Measurements from ENCODE around the gene HDAC10.

Gene HDAC10

GRCh38 chr22:50218153-50218995 is 32.7 kb downstream of the HDAC10 start:
- H3K4me1 ChIP-seq (ENCODE audit: insufficient read depth, low read length), result no peaks in the 10 kb centered on the region
- H3K9me3 ChIP-seq (ENCODE audit: control insufficient read depth, insufficient read depth, low read length), result no peaks in the 10 kb centered on the region
- no peak overlapping the region for H3K9ac ChIP-seq (ENCODE audit: low read depth, low read length)
- peaks cover 9% of the 10 kb centered on the region for H3K36me3 ChIP-seq (ENCODE audit: insufficient read depth, low read length)

GRCh38 chr22:50217543-50218152 is 33.4 kb downstream of the HDAC10 start:
- H3K9me3 ChIP-seq (ENCODE audit: control insufficient read depth, insufficient read depth, low read length), result no peaks in the 10 kb centered on the region
- H3K36me3 ChIP-seq (ENCODE audit: insufficient read depth, low read length), result peaks cover 9% of the 10 kb centered on the region
- no peak overlapping the region for H3K9ac ChIP-seq (ENCODE audit: low read depth, low read length)
- H3K4me1 ChIP-seq (ENCODE audit: insufficient read depth, low read length), result no peaks in the 10 kb centered on the region

DNA sequence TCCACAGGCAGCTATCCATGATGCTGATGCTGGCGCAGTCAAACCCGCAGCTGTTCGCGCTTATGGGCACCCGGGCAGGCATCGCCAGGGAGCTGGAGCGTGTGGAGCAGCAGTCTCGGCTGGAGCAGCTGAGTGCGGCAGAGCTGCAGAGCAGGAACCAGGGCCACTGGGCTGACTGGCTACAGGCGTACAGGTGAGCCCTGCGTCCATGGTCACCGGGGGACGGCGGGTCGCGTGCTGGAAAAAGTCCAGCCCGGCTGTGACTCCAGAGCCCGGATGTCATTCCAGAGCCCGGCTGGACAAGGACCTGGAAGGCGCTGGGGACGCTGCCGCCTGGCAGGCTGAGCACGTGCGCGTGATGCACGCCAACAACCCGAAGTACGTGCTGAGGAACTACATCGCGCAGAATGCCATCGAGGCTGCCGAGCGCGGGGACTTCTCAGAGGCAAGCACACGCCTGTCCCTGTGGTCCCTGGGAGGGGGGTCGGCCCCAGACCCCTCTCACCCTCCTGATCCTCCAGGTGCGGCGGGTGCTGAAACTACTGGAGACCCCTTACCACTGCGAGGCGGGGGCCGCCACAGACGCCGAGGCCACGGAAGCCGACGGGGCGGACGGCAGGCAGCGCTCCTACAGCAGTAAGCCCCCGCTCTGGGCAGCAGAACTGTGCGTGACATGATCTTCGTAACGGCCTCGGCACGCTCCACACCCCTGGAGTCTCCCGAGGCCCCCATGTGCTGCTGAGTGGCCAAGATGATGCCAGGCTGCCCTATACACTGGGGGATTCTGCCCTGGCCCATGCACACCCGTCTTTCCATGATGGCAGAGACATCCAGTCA is 34.2 kb downstream of the HDAC10 start:
- Histone ChIP-seq H3K9me3 (ENCODE audit: control insufficient read depth, insufficient read depth, low read length) (no peaks in the 10 kb centered on the region), H3K4me1 (ENCODE audit: insufficient read depth, low read length) (no peaks in the 10 kb centered on the region), H3K36me3 (ENCODE audit: insufficient read depth, low read length) (peaks cover 9% of the 10 kb centered on the region), H3K9ac (ENCODE audit: low read depth, low read length) (no peak overlapping the region)

DNA sequence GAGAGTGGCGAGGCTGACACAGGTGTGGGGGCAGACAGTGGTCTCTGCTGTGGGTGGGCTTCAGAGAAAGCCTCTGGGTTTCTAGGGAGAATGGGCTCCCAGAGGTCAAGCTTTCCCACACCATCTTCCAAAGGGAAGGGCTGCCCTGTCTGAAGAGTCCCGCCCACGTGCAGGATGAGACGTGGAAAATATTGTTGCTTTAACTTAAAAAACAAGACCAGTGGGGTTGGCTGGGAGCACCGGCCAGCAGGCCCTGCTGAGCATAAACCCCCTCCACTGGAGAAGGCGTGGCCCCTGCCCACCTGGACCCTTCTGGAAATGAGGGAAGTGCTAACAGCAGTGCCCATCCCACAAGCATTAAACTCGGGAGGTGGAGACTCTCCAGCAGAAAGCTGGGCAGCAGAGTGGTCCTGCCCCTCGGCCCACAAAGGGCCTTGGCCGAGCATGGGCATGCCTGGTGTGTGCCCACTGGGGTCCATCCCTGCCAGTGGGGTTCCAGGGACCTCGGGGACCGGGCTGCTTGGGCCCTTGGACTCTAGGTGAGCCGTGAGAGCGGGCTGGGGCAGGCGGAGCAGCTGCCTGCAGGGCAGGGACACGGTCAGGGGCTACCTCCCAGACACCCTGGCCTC is 34.9 kb downstream of the HDAC10 start:
- H3K36me3 ChIP-seq (ENCODE audit: insufficient read depth, low read length), result peaks cover 12% of the 10 kb centered on the region
- H3K4me1 ChIP-seq (ENCODE audit: insufficient read depth, low read length), result no peaks in the 10 kb centered on the region
- H3K9me3 ChIP-seq (ENCODE audit: control insufficient read depth, insufficient read depth, low read length), result no peaks in the 10 kb centered on the region
- no peak overlapping the region for H3K9ac ChIP-seq (ENCODE audit: low read depth, low read length)

DNA sequence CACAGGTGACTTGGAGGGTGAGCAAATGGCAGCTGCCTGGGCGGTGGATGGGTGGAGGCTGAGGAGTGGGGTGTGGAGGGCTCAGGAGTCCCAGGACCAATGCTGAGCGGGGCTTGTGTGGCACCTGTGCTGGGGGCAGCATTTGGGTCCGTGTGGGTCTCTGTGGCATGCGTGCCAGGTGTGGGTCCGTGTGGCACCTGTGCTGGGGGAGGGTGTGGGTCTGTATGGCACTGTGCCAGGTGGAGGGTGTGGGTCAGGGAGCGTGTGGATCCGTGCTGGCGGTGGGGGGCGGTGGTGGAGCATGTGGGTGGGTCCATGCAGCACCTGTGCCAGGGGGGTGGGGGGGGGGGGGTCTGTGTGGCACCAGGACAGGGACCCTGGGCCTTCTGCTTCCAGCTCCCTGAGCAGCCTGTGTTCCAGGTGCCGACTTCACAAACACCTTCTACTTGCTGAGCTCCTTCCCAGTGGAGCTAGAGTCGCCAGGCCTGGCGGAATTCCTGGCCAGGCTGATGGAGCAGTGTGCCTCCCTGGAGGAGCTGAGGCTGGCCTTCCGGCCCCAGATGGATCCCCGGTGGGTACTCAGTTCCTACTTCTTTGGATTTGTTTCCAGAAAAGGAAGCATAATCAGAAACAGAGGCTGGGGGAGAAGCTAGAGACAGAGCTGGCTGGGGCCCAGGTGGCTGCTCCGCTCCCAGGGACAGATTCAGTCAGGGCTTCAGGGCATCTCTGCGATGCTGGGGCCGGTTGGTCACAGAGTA is 35.6 kb downstream of the HDAC10 start:
- H3K36me3 ChIP-seq (ENCODE audit: insufficient read depth, low read length), result peaks cover 18% of the 10 kb centered on the region
- H3K4me1 ChIP-seq (ENCODE audit: insufficient read depth, low read length), result no peaks in the 10 kb centered on the region
- no peak overlapping the region for H3K9ac ChIP-seq (ENCODE audit: low read depth, low read length)
- H3K9me3 ChIP-seq (ENCODE audit: control insufficient read depth, insufficient read depth, low read length), result no peaks in the 10 kb centered on the region

GRCh38 chr22:50213263-50213662 is 37.8 kb downstream of the HDAC10 start:
- H3K4me1 ChIP-seq (ENCODE audit: insufficient read depth, low read length), result no peaks in the 10 kb centered on the region
- no peak overlapping the region for H3K9ac ChIP-seq (ENCODE audit: low read depth, low read length)
- H3K36me3 ChIP-seq (ENCODE audit: insufficient read depth, low read length), result peaks cover 15% of the 10 kb centered on the region; the same call in 1 of the 2 replicates
- H3K9me3 ChIP-seq (ENCODE audit: control insufficient read depth, insufficient read depth, low read length), result no peaks in the 10 kb centered on the region

- no peaks in the 10 kb centered on the region for H3K4me1 ChIP-seq (ENCODE audit: insufficient read depth, low read length)
- no peak overlapping the region for H3K9ac ChIP-seq (ENCODE audit: low read depth, low read length)
- peaks cover 15% of the 10 kb centered on the region; the same call in 1 of the 2 replicates for H3K36me3 ChIP-seq (ENCODE audit: insufficient read depth, low read length)
These were observed 39.9 kb downstream of the HDAC10 start for GRCh38 chr22:50211147-50211546.

GRCh38 chr22:50210378-50211139 is 40.5 kb downstream of the HDAC10 start:
- Histone ChIP-seq H3K9me3 (ENCODE audit: control insufficient read depth, insufficient read depth, low read length) (no peaks in the 10 kb centered on the region), H3K9ac (ENCODE audit: low read depth, low read length) (no peak overlapping the region), H3K4me1 (ENCODE audit: insufficient read depth, low read length) (no peaks in the 10 kb centered on the region), H3K36me3 (ENCODE audit: insufficient read depth, low read length) (peaks cover 15% of the 10 kb centered on the region; the same call in 1 of the 2 replicates)

More at GRCh38 chr22:50211147-50211546, 39.9 kb downstream of the HDAC10 start:
- no peaks in the 10 kb centered on the region for H3K9me3 ChIP-seq (ENCODE audit: control insufficient read depth, insufficient read depth, low read length)

GRCh38 chr22:50209893-50210292 is 41.2 kb downstream of the HDAC10 start:
- peaks cover 15% of the 10 kb centered on the region; the same call in 1 of the 2 replicates for H3K36me3 ChIP-seq (ENCODE audit: insufficient read depth, low read length)
- no peaks in the 10 kb centered on the region for H3K4me1 ChIP-seq (ENCODE audit: insufficient read depth, low read length)

DNA sequence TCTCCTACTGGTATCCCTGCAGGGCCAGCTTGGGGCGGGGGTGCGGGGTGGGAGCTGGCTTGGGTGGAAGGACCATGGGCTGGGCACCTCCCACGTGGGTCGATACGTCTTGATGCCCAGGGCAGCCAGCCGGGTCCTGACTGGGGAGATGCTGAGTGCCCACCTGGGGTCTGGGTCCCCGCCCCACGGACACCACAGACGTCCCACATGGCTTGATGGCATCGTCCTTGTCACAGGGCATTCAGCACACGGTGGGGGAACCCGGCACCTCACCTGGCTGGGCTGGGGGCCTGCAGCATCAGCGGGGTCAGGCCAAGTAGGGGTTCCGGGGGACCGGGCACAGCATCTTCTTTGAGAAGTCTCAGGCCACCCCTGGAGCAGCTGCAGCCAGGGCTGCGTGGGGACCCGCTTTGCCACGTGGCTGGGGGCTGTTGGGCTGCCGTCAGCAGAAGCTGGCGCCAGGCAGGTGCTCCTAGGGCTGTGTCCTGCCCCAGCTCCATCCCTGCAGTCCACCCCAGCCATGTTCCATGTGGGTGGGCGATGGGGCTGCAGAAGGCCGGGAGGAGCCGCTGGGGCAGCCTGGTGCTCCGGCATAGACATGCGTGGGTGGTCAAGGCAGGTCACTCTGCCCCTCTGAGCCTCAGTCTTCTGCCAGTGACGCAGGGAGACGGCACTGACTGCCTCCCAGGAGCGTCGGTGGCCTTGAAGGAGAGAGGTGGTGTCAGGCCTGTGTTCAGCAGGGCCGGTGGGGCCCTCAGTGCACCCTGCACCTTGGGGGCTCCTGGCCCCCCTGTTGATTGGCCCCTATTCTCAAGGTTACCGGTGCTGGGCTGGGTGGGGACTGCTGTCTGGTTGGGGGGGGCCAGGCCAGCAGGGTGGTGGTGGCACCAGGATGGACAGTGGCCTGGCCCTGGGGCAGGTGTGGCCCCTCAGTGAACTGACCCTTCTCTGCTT is 41.8 kb downstream of the HDAC10 start:
- Histone ChIP-seq H3K9me3 (ENCODE audit: control insufficient read depth, insufficient read depth, low read length) (no peaks in the 10 kb centered on the region), H3K9ac (ENCODE audit: low read depth, low read length) (no peak overlapping the region), H3K4me1 (ENCODE audit: insufficient read depth, low read length) (no peaks in the 10 kb centered on the region), H3K36me3 (ENCODE audit: insufficient read depth, low read length) (peaks cover 15% of the 10 kb centered on the region; the same call in 1 of the 2 replicates)

More at GRCh38 chr22:50209893-50210292, 41.2 kb downstream of the HDAC10 start:
- Histone ChIP-seq H3K9me3 (ENCODE audit: control insufficient read depth, insufficient read depth, low read length) (no peaks in the 10 kb centered on the region), H3K9ac (ENCODE audit: low read depth, low read length) (no peak overlapping the region)

DNA sequence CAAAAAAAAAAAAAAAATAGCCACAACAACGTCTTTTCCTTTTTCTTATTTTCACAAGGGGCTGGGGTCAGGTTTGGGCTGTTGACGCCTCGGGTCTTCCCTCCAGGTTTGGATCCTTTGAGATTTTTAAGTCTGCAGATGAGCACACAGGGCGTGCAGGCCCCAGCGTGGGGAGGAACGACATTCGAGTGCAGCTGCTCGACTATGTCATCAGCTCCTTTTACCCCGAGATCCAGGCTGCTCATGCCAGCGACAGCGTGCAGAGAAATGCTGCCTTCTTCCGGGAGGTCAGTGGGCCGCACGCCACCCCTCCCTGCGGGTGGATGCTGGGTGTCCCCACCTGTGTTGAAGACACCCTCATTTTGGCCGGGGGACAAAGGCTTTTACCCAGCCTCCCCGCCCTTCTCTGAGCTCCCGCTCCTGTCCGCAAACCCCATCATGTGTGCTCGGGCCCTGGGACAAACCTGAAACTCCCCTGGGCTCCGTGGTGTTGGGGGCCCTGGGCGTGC is 42.6 kb downstream of the HDAC10 start:
- no peak overlapping the region for H3K9ac ChIP-seq (ENCODE audit: low read depth, low read length)
- no peaks in the 10 kb centered on the region for H3K4me1 ChIP-seq (ENCODE audit: insufficient read depth, low read length)
- H3K36me3 ChIP-seq (ENCODE audit: insufficient read depth, low read length), result peaks cover 15% of the 10 kb centered on the region; the same call in 1 of the 2 replicates
- H3K9me3 ChIP-seq (ENCODE audit: control insufficient read depth, insufficient read depth, low read length), result no peaks in the 10 kb centered on the region

Data from ES-I3 (cell line).